Kidney capillary endothelial cell (primary cell): ENCODE data around the gene C16orf74.

Experiments
- DNase-seq: peaks from one replicate; pipeline ENCODE4 v3.0.0-alpha.2; 2018; ENCODE audit warnings: low spot score

Gene C16orf74

GRCh38 chr16:85717393-85718152 lies 33.3 kb downstream of the C16orf74 start:
- peak; percentile 59 for DNase-seq

- no peak for DNase-seq
Measured at GRCh38 chr16:85716680-85717038, 34.2 kb downstream of the C16orf74 start.

GRCh38 chr16:85716022-85716679 lies 34.7 kb downstream of the C16orf74 start:
- DNase-seq: no peak

- no peak for DNase-seq
Measured at GRCh38 chr16:85715169-85716021, 35.5 kb downstream of the C16orf74 start.

- DNase-seq: no peak
Measured at GRCh38 chr16:85712801-85713200, 38.1 kb downstream of the C16orf74 start.

GRCh38 chr16:85711982-85712587 lies 38.8 kb downstream of the C16orf74 start:
- no peak for DNase-seq

GRCh38 chr16:85710732-85711131 lies 40.2 kb downstream of the C16orf74 start:
- no peak for DNase-seq

GRCh38 chr16:85709766-85710585 lies 40.9 kb downstream of the C16orf74 start:
- no peak for DNase-seq

GRCh38 chr16:85708338-85708737 lies 42.6 kb downstream of the C16orf74 start:
- DNase-seq: no peak

GRCh38 chr16:85707528-85708095 lies 43.3 kb downstream of the C16orf74 start:
- no peak for DNase-seq

- DNase-seq: no peak
Measured at GRCh38 chr16:85706449-85707034, 44.4 kb downstream of the C16orf74 start.

- no peak for DNase-seq
Measured at GRCh38 chr16:85704900-85705846, 45.7 kb downstream of the C16orf74 start.

- no peak for DNase-seq
Measured at GRCh38 chr16:85704011-85704410, 46.9 kb downstream of the C16orf74 start.

GRCh38 chr16:85699628-85700027 lies 51.3 kb downstream of the C16orf74 start:
- peak; percentile 25 for DNase-seq

- no peak for DNase-seq
Measured at GRCh38 chr16:85698935-85699558, 51.8 kb downstream of the C16orf74 start.

- DNase-seq: no peak
Measured at GRCh38 chr16:85698459-85698891, 52.4 kb downstream of the C16orf74 start.

- no peak for DNase-seq
Measured at GRCh38 chr16:85697431-85697830, 53.5 kb downstream of the C16orf74 start.

- DNase-seq: no peak
Measured at GRCh38 chr16:85696781-85697180, 54.1 kb downstream of the C16orf74 start.
